Measurements from ENCODE around the gene GRAMD1B.
"Not testable (repeated sequence)": the region's sequence is repeated elsewhere in the genome, so short reads cannot be mapped to it uniquely, and the experiment has no call there.

Gene GRAMD1B

DNA sequence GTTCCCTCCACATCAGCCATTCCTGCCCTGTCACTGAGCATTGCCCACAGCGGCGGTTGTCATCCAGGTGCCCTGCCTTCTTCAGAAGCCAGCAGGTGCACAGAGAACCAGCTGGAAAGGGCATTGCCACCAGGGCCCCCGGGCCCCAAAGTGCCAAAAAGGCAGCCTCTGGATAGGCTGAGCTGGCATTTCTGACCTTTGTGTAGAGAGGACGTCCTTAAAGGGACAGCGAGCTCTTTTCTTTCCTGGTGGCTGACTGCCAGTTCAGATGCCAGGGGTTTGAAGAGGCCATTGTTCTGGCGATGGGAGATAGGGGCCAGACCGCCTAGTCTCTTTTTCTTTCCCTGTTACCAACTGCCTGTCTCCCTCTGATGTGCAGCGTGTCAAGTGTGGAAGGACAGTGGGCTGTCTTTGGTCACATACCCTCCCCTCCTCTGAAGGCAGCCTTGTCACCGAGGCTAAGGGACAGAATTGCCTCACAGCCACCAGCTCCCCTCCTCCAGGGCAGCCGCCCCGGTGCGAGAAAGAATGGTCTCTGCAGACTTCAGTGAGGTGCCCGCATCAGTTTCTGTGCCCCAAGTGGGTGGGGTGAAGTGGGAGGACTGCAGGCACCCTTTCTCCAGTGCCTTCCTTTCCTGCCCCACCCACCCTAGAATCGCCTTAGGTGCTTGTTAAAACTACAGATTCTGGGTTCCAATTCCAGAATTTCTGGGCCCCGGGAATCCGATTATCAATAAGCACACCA is 114.7 kb downstream of the GRAMD1B start:
- no peak for DNase-seq

DNA sequence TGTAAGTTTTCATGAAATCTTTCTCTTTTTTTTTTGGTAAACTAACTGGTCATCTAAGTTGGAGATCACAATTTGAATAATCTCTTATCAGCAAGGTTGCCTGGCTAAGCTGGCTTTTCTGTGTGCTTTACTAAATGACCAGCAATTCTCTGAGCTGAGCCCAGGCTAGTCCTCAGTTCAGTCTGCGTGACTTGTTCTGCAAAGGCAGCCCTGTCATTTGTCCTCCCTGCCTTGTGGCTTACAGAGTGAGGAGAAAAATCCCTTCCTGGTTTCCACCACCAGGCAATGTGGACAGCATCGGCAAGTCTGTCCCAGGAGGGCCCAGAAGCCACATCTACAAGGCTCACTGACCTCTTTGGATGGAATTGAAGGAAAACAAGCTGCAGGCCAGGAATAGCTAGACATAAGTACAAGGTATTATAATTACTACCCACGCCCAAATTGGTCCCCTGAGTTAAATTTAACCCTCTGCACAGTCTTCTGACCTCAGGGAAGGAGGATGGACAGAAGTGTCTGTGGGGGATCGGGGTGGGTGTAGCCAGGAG is 115.7 kb downstream of the GRAMD1B start:
- DNase-seq: no peak

DNA sequence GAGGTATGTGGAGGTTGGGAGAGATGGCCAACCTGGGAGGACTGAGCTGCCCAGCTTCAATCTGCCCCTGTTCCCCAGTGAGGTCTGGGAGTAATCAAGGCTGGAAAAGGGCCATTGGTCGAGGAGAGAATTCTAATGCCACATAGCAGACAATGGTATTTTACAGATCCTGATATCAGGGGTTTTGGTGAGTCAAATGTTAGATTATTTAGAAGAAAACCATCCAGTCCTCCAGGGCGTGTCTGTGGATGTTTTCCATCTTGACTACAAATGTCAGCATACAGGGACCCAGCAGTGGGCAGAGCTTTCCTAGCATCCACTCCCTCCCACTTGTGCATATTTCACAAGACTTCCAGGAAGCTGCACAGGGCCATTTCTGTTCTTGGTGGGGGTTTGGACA is 116.4 kb downstream of the GRAMD1B start:
- no peak for DNase-seq

DNA sequence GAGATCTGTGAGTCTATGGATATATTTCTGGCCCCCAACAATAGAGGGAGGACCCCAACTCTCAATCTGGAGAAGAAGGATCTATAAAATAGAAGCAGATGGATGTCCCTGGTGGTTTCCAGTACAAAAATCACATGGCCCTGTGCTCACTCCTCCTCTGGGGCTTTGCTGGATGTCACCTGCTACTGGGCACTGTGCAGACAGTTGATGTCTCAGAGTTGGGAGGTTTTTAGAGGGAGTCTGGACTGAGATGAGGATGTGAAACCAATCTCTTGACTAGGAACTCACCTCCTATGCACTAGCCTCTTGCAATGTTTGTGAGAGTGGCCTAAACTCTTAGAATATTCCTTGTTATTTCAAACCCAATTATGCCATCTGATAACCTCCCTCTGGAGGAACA is 117.1 kb downstream of the GRAMD1B start:
- no peak for DNase-seq

DNA sequence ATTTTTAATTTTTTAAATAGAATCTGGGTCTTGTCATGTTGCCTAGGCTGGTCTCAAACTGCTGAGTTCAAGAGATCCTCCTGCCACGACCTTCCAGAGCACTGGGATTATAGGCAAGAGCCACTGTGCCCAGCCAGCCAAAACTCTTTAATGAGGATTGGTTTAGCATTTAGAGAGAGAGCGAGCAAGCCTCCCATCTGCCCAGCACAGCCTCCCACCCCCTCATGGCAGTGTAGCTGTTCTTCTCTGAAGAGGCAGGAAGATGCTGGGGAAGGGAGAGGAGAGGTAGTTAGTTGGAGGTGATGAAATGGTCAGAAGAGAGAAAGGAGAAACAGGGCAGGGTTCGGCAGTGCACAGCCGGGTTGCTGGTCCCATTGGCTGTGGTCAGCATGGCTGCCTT is 118.7 kb downstream of the GRAMD1B start:
- no peak for DNase-seq

DNA sequence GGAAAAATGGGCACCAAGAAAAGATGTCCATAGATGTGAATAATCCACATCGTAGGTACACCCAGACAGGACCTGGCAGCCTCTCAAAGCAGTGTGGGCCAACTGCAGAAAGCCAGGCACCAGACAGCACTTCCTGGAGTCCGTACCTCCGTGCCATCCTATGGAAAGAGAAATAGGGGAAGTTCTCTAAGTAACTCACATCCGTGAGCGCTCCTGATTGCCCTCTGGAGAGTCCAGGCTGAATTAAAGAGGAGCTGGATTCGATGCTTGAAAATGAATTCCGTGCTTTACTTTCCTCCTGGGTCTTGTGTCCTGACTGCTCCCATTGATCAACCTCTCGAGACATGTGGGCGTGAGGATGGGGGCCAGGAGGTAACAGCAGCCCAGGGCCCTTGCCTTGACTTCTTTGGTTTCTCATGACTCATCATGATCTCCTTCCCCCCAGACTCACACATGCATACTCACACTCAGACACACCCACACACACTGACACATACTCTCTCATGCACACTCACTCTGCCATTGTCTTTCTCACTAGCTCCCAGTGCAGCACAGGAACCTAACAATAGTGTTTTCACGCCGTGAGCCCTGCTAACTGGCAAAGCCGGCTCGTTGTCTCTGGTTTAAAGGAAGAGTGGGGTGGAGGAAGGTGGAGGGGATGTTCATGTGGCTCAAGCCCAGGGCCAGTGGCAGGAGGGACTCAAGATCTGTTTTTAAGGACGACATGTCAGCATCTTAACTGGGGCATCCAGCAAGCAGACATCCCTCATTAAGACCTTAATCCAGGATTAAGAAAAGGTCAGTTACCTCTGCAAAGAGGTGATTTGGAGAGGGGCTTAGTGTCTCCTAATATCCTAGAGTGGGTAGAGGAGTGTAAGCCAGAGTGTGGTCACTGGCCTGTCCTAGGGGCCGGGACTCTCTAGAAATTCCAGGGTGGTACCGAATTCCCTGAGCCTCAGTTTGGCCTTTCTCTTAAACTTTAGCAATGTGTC is 120.2 kb downstream of the GRAMD1B start:
- DNase-seq: no peak

DNA sequence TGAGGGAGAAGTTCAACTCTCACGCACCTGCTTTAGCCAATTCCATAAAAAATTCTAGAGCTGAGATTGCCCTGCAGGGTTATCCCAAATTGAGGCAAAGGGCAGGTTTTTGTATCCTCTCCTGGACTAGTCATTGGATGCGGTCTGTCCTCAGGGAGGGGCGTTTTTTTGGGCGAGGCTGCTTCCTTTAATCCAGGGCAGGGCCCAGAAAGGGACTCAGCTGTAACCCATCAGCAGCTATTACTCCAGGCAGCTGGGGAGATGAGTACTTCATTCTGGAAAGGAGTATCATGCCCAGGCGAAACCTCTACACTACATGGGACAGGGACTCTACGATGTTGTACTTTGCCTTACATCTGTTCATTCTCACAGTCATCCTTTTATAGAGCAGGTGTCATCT is 121.0 kb downstream of the GRAMD1B start:
- no peak for DNase-seq

DNA sequence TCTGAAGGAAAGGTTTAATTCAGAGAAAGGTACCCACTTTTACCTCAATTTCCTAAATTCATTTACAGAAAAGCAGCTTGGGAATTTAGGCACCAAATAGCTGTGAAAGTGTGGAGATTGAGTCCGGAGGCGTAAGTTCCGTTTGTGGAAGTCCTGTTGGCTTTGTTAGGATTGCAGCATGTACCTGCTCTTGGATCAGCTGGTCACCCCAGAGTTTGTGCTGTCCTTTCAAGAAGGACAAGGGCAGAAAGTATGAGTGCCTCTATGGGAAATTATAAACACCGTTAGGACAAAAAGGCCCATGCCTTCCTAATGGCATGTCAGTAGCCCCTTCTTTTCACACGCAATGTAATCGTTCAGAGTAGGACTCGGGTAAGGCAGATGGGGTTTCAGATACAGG is 126.6 kb downstream of the GRAMD1B start:
- DNase-seq: no peak

DNA sequence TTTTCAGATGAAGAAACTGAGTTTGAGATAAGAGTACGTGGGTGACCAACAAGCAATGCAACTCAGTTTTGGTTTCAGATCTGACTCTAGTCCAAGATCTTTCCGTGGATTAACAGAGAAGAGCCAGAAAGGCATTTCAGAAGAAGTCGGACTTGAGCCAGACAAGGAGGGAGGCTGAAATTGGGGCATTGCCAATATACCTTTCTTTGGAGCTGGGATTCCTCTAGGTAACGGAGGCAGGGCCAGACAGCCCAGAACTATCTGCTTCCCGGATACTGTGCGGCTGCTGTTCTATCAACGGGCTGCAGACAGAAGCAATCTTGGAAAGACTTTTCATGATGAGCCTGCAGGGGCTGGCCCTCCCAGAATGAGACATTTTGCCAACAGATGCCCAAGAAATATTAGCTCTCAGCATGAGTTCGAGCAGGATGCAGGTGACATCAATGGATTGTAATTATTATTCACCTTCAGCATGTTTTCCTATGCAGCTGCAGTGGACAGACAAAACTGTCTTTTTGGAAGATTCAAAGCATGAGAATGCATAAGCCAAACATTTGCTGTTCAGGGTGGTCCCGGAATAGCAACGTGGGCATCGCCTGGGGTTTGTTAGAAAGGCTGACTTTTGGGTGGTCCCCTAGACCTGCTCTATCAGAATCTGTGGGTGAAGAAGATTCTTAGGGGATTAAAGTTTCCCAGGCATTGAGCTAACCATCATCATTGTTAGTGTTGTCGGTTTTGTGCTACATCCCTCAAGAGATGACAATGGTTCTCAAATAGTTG is 128.7 kb downstream of the GRAMD1B start:
- DNase-seq: peak in 1 of 2 experiments; percentile 30

DNA sequence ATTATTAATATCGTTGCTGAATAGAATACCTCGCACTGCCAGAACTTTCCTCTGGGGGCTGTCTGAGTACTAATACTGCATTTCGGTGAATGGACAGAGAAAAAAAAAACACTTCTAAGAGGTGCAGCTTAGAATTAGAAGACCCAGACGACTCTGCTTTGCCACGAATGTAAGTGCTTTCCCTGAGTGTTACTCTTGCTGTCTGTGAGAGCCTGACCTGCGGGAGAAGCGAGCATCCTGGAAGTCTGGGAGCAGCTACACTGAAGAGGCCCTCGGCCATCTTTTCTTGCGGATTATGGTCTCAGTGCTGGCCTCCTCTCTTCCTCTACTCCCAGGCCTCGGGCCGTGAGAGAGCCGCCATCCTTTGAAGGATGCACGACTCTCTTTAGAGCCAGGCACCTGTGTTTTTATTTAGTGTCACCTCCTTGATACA is 129.5 kb downstream of the GRAMD1B start:
- peak in 1 of 2 experiments; percentile 51 for DNase-seq

DNA sequence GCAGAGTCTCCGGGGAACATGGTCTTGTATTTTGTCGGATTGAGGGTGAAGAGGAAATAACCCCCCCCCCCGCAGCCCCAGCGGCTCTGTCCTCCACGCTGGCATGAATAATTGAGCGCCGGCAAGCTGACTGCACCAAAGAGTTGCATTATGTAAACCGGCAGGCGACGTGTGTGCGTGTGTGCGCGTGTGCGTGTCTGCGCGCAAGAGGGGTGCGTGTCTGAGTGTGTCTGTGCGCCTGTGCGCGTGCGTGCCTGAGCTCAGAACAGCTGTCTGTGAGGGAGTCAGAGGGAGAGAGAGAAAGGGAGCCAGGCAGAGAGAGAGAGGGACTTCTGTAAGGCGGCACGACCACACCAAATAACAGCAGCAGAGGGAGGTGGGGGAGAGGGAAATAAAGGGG is 129.9 kb downstream of the GRAMD1B start:
- peak; percentile 77 to 88 for DNase-seq

DNA sequence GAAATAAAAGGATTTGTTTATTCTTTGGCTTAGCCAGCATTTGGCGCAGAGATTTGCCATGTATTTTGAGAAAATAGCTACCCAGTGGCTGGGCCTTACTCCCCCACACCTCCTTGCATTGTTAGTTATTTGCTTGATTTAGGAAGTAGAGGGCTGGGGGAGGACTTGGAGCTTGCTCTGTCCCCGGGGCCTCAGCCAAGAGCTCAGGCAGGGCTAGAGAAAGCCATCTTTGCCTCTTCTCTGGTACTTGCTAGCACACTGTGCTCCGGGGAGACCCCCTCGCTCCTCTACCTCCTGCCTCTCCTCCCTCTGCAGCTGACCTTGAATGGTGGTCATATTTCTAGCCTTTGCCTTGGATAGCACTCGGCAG is 131.3 kb downstream of the GRAMD1B start:
- peak in 1 of 2 experiments; percentile 57 for DNase-seq

DNA sequence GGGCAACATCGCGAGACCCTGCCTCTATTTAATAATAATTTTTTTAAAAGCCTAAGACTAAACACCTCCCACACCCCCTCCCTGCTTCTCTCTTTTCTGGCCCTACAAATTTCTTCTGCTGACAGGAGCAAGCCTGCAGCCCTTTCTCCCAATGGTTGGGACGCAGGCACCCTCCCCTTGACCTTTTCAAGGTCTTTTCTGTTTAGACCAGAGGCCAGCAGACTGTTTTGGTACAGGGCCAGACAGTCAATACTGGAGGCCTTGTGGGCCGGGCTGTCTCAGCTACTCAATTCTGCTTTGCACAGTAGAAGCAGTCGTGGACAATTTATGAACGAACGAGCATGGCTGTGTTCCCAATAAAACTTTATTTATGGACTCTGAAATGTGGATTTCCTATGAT is 132.1 kb downstream of the GRAMD1B start:
- DNase-seq: peak in 1 of 2 experiments; percentile 52

DNA sequence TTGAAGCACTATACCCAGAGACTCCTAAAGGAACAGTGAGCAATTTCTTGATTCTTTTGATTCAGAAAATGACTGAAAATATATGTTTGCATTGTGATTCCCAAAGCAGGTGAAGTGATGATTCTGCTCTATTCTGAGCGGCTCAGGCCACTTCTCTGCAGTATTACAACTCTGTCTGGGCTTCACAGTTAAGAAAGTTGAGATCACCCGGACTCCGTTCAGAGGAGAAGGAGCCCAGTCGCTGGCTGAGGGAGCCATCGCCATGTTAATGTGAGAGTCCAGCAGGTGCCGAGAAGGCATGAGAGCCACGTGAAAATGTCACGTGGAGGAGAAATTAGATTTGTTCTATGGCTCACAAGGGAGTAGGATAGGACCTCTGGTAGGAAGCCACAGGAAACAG is 132.8 kb downstream of the GRAMD1B start:
- no peak for DNase-seq

DNA sequence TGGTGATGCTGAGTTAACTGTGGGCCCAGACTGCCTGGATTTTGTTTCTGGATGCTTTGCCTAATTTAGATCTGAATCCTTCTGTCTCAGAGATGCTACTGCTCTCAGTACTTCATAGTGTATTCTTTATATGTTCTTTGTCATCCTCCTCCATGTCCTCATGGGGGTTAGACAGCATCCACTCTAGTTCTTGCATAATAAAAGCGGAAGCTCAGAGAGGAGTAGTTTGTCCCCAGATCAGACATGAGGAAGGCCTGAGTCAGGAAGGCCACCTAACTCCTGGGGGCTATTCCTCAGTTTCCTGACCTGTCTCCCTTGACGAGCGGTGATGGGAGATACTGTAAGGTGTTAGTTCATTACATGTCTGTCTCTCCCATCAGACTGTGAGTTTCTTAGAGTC is 134.2 kb downstream of the GRAMD1B start:
- no peak for DNase-seq

DNA sequence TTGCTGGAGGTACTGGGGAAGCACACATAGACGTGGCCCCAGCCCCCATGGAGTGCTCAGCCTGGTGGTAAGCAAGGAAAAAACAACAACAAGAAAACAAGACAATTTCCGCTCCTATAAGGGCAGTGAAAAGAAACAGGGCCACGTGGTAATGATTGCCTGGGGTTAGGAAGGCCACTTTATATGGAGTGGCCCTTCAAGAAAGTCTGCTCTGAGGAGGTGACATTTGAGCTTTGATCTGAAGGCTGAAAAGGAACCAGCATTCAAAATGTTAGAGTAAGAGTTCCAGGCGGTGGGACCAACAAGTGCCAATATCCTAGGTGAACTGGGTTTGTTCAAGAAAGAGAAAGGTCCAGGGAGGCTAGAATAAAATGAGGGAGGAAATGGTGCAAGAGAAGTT is 136.8 kb downstream of the GRAMD1B start:
- no peak for DNase-seq

DNA sequence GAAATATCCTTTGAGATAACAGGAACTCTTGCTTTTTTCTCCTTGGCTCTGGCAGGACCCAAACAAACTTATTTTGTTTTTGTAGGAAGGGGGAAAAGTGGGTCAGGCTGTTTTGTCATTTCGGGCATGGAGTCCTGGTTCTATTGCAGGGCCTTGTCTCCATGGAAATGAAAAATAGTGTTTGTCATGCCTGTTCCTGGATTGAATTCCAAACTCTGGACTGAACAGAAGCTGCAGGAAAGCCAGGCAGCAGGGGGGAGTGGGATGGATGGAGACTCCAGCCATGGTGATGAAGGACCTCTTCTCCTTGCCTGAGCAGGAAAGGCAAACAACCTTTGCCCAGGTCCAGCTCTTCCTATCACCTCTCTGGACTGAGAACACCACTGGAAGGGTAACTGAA is 137.4 kb downstream of the GRAMD1B start:
- DNase-seq: no peak

DNA sequence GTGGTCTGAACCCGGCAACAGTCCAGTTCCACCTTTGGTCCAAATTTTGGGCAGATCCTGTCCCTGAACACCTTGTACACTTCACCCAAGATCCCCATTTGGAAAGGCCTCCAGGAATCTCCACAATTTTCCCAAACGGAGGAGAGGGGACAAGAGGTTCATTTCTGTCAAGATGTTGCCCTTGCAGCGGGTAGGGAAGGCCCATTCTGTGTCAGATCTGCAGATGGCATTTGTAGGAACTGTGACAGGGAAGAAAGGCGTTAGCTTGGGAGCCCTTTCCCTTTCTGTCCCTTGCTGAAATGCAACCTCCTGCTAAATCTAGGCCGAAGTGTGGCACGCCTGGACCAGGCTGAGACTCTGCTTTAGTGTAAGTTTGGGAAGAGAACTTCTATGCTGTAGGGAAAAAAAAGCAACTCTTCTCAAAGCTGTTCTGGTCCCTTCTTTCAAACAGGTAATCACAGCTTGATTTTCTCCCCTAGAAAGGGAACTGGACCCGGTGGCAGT is 138.3 kb downstream of the GRAMD1B start:
- DNase-seq: no peak

DNA sequence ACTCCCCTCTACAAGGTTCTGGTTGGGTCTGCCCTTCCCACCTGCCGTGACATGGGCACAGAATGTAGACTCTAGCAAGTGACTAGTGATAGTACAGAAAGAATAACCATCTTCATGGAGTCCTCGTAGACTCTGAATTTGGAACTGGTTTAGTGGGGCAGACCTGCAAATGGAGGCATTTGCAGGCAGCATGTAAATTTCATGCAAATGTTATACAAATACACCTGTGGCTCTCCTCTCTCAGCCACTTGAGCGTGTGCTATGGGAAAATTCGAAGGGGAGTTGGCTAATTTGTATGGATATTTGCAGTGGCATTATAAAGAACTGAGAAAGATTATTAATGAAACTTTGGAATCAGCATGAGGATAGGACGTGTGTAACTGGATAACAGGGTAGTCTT is 139.3 kb downstream of the GRAMD1B start:
- no peak for DNase-seq

DNA sequence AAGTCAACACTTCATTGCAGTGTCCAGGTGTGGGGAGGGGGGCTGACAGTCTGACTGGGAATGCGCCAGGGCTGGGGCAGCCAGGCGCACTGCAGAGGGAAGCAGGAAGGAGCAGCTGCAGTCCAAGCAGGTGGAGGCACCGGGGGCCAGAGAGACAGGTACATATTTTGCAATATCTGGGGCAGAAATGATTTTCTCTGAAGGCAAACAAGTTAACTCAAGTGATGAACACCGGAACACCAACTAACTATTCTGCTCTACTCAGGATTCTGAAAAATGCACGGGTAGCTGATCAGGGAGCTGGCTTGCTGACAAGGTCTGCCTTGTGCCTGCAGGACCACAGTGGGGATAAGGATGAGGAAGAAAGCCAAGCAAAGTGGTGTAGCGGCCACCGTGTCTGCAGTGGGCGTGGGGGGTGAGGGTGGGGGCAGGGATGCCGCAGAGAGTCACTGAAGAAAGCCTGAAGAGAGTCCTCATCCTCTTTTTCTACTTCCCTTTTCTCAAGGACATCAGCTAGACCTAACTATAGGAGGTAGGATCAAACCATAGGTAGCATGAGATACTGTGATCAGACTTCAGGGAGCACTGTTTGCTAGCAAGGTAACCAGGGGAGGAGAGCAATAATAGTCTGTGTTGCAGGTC is 141.0 kb downstream of the GRAMD1B start:
- DNase-seq: peak in 1 of 2 experiments; percentile 8

DNA sequence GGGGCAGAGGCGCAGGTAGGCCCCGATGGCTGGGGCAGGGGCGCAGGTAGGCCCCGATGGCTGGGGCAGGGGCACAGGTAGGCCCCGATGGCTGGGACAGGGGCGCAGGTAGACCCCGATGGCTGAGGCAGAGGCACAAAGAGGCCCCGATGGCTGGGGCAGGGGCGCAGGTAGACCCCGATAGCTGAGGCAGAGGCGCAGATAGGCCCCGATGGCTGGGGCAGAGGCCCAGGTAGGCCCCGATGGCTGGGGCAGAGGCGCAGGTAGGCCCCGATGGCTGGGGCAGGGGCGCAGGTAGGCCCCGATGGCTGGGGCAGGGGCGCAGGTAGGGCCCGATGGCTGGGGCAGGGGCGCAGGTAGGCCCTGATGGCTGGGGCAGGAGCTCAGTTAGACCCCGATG is 142.7 kb downstream of the GRAMD1B start:
- not testable (repeated sequence) for DNase-seq

DNA sequence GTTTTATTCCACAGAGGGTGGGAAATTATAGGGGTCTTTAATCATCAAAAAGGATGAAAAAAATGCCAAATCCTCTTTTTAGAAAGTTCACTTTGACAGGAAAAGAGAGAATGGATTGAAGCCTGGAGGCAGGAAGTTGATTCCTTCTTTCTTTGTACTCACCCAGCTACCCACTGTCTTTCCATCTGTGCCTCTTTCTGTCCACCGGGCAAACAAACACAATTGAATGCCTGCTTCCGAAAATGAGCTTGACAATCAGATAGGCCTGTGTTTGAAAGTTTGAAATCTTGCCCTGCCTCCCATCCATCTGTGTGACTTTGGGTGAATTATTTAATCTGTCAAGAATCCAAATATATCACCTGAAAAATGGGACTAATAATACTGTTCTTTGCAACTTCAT is 143.2 kb downstream of the GRAMD1B start:
- DNase-seq: peak in 1 of 2 experiments; percentile 27
